Superior temporal gyrus (tissue), 1 donor: Measurements from ENCODE around the gene F2RL2.
"Not testable (repeated sequence)": the region's sequence is repeated elsewhere in the genome, so short reads cannot be mapped to it uniquely, and the experiment has no call there.

ENCODE experiments used
- DNase-seq: peaks from one replicate; pipeline ENCODE4 v3.0.0-alpha.2; 2016; ENCODE audit errors: extremely low spot score

The F2RL2 gene

DNA sequence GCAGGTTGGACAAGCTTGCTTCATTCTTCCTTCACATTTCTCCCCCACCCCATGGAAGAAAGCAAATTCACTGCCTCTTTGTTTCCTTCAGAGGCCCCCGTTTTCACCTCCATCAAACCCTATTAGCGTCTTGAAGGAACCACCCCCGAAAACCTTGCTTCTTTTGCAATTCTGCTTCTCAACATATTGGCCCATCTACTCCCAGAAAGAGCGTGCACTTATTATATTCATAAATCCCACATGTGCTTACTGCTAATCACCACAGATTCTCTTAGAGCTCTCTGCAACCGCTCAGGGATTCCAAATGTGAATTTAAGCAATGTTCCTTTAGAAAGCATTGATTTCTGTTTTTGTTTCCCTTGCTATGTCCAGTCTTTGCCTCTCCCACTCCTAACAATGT, 1.1 kb downstream of the F2RL2 start:
- DNase-seq, result no peak

DNA sequence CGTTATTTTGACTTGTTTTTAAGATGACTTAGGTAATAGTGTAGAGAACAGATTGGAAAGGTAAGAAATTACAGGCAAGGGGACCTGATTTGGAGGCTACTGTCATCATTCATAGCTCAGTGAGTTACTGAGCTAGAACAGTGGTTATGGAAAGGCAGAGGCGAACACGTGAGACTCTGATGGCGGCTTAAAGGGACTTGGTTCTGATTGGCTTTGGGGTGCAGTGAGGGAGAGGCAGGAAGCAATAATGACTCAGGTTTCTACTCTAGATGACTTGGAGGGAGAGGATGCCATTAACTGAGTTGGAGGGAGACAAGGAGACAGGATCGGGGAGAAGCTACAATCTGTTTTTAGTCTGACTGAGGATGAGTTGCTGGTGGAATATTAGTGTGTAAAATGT, 3.0 kb downstream of the F2RL2 start:
- no peak for DNase-seq

DNA sequence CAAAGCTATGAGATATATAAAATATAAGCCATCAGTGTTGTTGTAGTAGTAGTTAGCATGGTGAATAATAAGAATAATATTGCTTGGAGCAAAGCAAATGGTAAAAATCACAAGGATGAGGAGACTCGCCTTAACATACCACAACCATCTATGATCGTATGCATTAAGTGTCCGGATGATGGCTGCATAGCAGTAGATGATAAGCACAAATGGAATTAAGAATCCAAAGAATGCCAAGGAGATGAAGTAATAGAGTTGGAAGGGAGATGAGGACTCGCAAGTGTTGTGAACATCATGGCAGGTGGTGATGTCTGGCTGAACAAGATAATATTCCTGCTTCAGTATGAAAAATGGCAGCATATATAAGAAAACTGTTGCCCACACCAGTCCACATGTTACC, 5.5 kb downstream of the F2RL2 start:
- no peak for DNase-seq

DNA sequence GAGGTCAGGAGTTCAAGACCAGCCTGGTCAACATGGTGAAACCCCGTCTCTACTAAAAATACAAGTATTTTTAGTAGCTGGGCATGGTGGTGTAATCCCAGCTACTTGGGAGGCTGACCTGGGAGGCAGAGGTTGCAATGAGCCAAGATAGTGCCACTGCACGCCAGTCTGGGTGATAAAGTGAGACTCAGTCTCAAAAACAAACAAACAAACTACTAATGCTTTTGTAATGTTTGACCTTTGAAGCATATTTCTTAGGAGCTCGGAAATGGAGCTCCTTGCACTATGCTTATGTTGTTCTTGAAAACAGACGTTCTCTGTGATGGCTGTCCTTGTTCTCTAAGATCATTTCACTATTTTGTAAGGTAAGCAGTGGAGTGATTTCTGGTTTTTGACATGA, 6.0 kb downstream of the F2RL2 start:
- DNase-seq, result no peak

DNA sequence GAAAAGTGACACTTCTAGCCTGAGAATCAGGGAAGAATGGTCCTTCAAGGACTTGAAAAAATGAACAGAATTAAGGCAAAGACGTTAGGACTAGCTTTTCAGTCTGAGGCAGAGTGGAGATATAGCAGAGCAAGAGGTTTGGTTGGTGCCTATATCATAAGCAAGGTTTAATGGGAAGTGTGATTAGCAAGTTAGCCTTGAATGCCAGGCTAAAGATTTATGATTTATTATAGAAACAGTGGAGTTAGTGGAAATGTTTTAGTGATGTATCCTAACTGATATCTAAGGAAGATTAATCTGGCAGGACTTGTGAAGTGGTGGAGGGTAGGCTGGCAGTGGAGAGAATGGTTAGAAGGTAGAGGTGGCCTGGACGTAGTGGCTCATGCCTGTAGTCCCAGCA, 7.0 kb downstream of the F2RL2 start:
- no peak for DNase-seq

DNA sequence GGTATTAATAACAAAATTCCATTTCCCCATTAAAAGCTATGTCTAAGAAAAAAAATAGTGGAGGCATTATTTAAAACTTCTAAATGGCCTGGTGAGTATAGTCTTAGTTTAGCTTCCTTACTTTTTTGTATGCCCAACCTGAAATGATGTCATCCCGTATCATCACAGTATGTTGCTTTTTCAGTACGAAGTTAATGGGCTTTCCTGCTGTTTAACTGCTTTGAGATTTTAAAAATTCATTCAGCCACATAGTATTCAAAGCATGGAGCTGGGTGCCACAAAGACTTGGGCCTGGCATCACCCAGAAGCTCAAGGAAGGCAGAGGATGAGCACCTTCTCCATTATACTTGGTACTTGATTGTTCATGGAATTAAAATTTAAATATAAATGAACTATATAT, 7.4 kb downstream of the F2RL2 start:
- no peak for DNase-seq

DNA sequence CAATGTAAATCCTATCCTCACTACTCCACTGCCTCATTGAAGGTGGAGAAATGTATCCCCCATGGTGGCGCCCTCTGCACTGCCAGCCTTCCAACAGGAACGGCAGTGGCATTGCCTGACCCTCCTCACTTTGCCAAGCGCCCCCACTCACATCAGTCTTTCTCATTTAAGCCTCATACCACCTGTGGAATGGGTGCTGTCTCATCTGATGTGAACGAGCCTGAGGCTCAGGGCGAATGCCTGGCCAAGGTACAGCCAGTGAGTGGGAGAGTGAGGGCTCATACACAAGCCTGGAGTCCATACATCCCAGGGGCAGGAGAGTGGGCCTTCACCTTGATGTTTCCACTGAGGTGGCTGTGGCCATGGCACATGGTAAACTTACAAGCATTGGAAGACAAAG, 10.3 kb downstream of the F2RL2 start:
- DNase-seq, result no peak

DNA sequence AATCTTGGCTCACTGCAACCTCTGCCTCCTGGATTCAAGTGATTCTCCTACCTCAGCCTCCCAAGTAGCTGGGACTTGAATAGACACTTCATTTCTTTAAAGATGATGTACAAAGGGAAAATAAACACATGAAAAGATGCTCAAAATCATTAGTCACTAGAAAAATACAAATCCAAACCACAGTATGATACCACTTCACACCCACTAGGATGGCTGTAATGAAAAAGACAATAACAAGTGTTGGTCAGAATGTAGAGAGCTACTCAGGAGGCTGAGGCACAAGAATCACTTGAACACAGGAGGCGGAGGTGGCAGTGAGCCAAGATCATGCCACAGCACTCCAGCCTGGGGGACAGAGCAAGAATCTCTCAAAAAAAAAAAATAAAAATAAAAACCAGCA, 13.0 kb downstream of the F2RL2 start:
- no peak for DNase-seq

DNA sequence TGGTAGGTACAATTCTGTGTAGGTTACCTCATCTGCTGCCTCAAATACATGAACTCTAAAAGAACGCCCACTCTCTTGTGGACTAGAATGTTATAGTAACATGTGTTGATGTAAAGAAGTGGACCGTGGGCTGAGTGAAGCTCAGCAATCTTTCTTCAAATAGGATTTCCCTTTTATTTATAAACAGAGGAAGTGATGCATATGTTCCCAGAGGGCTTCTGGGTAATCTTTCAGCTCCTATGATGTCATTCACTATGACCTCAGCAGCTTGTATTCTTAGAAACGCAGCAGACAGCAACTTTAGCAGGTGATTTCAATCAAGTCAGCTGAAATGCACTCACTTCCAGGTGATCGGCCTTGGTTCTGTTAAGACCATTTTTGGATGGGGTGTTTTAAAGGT, 14.4 kb downstream of the F2RL2 start:
- no peak for DNase-seq

DNA sequence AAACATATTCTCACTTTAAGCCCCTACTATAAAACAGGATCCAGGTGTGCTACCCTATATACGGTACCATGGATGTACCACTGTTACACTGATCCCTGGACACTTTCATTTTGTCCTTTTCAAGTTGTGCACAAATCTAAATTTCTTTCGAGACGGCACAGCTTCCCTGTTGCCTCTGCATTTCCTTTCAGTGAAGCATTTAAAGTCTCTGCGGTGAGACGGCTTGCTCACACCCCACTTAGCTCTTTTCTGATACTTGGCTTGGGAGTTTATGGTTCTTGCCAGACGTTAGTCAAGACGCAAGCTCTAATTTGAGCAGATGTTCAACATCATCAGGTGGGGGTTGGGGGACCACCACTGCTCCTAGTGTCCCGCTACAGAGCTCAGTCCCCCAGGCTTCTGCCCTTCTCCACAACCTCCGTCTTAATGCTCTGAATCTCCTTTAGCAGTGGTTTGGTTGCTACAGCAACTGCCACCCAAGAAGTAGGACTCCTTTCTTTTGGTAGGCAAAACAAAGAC, 15.8 kb downstream of the F2RL2 start:
- DNase-seq, result no peak

DNA sequence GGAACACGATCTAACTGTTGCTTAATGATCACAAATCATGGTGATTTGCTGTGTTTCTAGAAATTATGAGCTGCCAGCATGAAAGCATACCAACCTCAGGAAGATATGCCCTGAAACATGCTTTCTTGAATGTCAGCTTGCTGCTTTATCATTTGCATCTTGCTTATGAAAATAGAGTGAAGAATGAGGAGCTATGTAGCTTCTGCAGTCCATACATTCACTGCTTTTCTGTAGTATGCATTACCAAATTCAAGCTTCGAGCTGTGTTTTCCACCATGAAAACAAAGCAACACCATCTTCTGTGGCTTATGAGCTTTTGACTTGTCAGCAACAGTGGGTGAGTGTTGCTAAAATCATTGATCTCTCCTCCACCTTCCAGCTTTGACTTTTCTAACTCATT, 16.5 kb downstream of the F2RL2 start:
- no peak for DNase-seq

DNA sequence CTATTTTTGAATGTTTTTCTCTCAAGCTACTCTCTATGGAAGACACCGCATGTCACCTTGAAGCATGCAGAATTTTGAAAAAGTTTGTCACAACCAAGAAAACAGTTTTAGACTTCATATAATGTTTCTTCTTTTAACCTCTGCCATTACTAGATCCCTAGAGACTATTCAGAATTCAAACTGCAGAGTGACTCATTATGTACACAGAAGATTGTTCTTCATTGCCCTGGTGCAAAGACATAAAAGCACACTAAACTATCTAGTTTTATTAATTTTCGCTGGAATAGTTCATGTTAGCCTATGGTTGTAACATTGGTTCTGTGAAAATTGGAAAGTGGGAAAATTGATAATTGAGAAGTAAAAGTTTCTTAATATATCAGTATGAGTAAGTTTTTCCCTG, 18.4 kb downstream of the F2RL2 start:
- no peak for DNase-seq

DNA sequence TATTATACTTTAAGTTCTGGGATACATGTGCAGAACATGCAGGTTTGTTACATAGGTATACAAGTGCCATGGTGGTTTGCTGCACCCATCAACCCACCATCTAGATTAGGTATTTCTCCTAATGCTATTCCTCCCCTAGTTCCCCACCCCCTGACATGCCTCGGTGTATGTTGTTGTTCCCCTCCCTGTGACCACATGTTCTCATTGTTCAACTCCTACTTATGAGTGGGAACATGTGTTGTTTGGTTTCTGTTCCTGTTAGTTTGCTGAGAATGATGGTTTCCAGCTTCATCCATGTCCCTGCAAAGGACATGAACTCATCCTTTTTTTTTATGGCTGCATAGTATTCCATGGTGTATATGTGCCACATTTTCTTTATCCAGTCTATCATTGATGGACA, 19.2 kb downstream of the F2RL2 start:
- not testable (repeated sequence) for DNase-seq

DNA sequence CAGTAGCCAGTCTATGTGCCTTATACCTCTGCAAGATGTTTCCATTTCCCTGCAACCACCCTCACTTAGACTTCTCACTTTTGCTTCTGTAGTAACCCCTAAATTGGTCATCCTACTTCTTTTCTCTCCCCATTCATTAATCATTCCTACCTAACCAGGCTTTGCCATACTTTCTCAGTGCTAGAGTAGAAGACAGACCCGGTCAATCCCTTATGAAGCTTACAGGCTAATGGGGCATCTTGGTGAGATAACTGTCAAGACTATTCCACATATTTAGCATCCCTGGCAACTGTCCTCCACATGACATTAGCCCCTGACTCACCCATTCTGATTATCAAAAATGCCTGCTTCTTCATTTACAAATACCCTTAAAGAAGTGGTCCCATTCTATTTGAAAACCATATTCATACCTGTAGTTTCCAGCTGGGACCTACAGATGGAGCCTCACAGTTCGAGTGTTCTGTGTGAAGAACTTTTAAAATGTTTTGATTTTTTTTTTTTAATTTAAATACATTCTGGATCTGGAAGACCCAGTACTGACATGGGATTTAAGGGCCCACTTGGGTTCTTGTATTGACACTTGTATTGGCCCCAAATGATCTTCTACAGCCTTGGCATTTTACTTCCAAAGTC, 21.0 kb downstream of the F2RL2 start:
- no peak for DNase-seq

DNA sequence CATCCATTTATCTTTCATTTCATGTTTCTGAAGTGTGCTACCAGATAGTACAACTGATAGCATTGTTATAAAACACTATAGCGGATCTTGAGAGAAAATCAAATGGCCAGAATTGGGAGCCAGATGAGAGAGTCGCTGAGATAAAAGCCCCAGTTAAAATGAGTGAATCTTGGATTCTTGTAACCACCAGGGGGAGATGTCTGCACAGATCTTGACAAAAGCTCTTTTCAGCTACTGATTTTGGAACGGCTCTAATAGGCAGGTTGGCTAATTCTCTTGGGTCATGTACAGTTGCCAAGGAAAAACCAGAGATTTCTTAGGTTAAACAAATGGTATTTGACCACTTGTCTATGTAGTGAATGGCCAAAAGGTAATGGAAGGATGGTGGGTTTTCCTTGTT, 21.7 kb downstream of the F2RL2 start:
- peak; percentile 90 for DNase-seq

DNA sequence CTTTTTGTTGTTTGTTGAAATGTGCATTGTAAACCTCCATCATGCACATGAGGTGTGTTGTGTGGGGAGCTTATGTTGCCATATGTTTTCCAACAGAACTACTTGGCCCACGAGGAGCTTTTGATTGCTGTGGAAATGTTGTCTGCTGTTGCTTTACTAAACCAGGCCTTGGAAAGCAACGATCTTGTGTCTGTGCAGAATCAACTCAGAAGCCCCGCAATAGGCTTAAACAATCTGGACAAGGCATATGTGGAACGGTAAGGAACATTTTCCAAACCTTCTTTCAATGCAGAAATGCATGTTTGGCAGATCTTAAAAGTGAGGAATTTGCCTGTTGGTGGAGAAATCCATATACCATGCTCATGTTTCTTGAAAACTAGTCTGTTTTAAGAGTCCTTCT, 22.5 kb downstream of the F2RL2 start:
- DNase-seq, result no peak

DNA sequence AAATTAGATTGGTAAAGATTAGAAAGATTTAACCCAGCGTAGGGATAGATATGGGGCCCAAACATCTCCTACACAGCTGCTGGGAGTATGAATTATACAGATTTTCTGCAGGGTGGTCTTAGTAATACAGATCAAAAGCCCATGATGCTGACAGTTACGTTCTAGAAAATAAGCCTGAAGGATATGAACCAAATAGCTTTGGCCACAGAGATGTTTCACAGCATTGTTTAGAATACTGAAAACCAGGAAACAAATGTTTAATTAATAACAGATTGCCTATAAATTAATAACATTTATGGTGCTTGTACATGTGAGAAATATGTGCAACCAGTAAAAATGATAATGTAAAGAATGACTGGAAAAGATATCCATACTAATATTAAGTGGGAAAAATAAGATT, 24.7 kb downstream of the F2RL2 start:
- DNase-seq, result no peak

DNA sequence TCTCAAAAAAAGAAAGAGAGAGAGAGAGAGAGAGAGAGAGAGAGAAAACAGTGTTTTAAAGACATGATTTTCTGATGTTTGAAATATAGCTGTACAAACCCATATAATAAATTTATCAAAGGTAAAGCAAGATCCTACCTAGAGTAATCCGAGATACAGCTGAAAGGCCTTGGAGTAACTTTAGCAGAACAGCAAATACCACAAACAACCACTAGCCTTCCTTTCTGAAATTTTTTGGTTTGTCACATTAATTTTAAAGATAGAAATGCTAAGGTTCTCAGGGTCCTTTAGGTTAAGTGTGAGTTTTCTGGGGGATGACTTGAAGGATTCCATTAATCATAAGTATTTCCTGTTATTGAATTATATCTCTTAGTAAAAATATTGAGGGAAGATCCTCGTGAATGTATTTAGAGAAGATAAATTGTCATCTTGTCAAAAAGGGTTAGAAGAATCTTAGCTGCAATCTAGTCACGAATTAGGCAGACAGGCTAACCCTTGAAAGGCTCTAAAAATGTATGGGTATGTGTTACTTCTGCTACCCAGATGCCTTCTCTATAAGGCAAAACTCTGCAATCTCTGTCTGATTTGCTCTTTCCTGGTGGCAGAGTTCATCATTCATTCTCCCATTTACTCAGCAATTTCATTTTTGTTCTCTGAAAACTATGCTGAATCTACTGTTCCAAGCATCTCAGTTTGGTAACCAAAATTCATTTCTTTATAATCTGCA, 27.3 kb downstream of the F2RL2 start:
- no peak for DNase-seq

DNA sequence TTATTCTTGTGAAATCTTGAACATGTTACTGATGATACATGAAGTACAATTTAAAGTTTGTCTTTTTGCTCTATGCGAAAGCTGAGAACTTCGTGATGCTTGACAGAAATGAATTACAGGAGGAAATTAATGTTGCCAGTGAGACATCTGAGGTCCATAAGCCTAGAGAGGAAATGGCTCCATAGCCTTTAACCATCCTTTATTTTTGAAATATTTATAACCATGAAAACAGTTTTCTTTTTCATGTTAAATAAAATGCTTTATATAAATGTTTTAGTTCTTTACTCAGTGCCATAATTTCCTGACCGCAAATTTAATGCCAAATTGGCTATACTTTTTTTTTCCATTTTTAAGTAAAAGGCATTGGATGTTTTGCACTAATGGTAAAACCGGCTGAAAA, 29.1 kb downstream of the F2RL2 start:
- DNase-seq, result no peak

DNA sequence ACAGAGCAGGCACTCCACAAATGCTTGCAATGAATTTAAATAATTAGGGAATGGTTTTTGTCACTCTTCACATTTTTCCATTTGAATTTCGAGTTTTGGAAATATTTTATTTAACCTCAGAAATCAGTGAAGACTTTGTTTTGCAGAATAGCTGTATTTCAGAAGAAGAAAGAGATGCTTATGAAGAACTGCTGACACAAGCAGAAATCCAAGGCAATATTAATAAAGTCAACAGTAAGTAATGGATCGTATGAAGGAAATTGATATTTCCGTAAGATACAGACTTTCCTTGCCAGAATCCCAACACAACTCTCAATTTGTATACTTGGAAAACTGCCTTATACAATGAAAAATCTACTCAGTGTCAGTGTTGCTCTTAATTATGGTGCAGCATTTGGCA, 30.5 kb downstream of the F2RL2 start:
- DNase-seq, result no peak

DNA sequence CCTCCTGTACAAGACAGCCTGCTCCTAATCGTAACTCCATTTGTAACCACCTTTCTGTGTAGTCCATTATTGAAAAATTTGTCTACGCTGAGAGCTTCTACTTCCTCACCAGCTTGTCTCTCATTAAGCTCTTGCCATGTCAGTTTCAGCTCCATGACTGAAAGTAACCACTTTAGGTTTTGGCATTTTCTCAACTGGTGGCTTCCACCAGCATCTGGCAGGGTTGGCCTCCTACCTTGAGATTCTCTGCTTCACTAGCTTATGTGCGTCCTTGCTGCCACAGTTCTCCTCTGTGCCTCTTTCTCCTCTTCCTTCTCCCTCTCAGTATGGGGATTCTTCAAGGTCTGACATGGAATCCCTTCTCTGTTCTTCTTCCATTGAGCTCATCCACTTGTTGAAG, 31.8 kb downstream of the F2RL2 start:
- no peak for DNase-seq

DNA sequence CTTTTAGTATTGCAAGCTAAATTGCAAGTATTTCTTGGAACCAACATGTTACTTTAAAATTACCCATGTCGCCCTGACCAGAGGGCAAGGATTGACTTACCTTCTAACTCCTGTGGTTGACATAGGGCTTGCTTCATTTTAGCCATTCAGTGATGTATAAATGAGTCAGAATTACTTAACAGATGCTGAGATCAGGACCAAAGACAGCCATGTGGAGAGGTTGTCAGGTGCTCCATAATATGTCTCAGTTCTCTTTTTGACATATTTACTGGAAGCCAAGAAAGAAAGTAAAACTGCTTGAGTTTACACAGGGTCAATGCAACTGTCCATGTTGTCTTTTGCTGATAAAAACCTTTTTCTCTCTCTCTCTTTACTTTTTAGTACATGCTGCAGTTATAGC, 33.2 kb downstream of the F2RL2 start:
- no peak for DNase-seq

DNA sequence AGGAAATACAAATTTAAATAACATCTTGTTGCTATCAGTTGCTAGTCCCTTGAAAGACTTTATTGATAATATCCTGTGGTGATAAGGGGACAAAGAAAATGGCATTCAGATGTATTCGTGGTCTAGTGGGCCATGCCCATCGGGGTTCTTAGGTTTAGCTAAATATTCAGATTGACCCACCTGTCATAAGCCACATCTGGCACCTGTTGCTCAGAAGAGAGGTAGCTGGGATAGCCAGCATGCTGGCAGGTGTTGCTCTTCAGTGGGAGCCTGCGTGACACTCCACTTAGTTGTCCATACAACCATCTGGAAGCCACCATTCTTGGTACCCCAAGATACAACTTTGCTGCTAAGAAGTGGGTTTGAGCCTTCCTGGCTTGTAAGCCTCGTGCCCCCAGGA, 36.7 kb downstream of the F2RL2 start:
- DNase-seq, result no peak

DNA sequence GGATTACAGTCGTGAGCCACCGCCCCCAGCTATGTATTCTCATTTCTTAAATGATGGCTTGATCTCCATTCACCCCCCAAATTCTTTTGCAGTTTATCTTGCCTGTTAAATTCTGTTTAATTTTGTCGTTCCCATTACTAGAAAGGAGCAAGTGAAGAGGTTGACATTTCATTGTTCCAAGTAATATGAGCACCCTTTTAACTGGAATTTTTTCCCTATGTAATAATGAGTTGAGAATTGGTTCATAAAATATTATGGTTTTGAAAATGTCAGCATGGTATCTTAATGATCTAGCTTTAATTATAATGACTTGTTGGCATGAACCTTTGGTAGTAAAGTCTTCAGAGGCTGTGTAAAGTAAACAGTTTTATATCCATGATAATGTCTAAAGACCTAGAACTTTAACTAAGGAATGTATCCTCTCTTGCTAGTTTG, 37.4 kb downstream of the F2RL2 start:
- no peak for DNase-seq
